ENCODE measurements around the gene SH2D2A. TPM values are rescaled to one million over a fixed set of nuclear protein-coding genes. Genes with fewer than 3 reads are reported as not detected.

Gene SH2D2A
- total and polyA plus RNA-seq, 9 of the 15 experiments (the other 6 are each of a cell fraction or from before 2014, with no cell fraction given), result 0.89 to 33.6 (median 6.9) TPM

- no peak overlapping the region for H3K4me3 ChIP-seq
- H3K4me1 ChIP-seq (replicated peaks in 1 of 2; ENCODE audit: control insufficient read depth in 2 of 2, insufficient read depth in 2 of 2, low read length in 2 of 2), result no peaks in the 10 kb centered on the region
- no peak overlapping the region for H3K9ac ChIP-seq (ENCODE audit: insufficient read depth in 1 of 2, low read depth in 2 of 2, low read length in 2 of 2)
- intact Hi-C loops (cut with micrococcal nuclease), result loop anchor here (1.0 to 5.0 kb wide), 3 partner anchors 35 to 93 kb away; partner anchors contain the start of gene NTRK1
- H3K9me3 ChIP-seq (replicated peaks; ENCODE audit: control insufficient read depth, insufficient read depth, low read depth, low read length), result no peaks in the 10 kb centered on the region
- BruUV-seq (replicated peaks), result no TSS peak
- peaks cover 95% of the 10 kb centered on the region for H3K36me3 ChIP-seq (ENCODE audit: control insufficient read depth, insufficient read depth, low read length)
- DNase-seq (ENCODE audit: extremely low read depth in 1 of 4, low spot score in 3 of 4) (peak; percentile 70 to 77 (median 74)), ATAC-seq (peak; percentile 85), FAIRE-seq (peak; percentile 78)
- no peak overlapping the region for H3K27ac ChIP-seq (ENCODE audit: extremely low read depth, low read depth, low read length)
- POLR2A ChIA-PET, result interaction anchor here (0.6 to 1.9 kb wide), 4 partner anchors 55 to 289 kb away, joined by 3 to 8 read pairs (median 3); no protein-coding TSS in a partner anchor
- H2AFZ ChIP-seq (ENCODE audit: low read depth, low read length), result no peak overlapping the region
- 22% methylated on average over 4 of the region's 4 CpGs for WGBS (ENCODE audit: insufficient coverage, low coverage, missing lambda C conversion rate)
- H4K20me1 ChIP-seq (replicated peaks; ENCODE audit: control insufficient read depth, insufficient read depth, low read length), result peaks cover 14% of the 10 kb centered on the region; the same call in 1 of the 2 replicates
- in situ Hi-C loops (cut with MboI), result no loop called here
- H3K4me2 ChIP-seq (ENCODE audit: insufficient read depth, low read length), result no peak overlapping the region
- no peaks in the 10 kb centered on the region for H3K27me3 ChIP-seq (ENCODE audit: control insufficient read depth in 2 of 2, insufficient read depth in 2 of 2, low read length in 2 of 2)
- H3K79me2 ChIP-seq (ENCODE audit: control insufficient read depth, insufficient read depth, low read length), result no peaks in the 10 kb centered on the region
- CTCF ChIA-PET (ENCODE audit: low intra/inter-chr PET ratio), result interaction anchor here (0.7 to 2.2 kb wide), 8 partner anchors 37 to 124 kb away, joined by 3 to 18 read pairs (median 4); partner anchors contain the start of genes INSRR and NTRK1
- no peaks in the 10 kb centered on the region for H3K9me1 ChIP-seq (ENCODE audit: control insufficient read depth, insufficient read depth, low read length)
- TF ChIP-seq TRIM28 (IDR thresholded peaks at IDR 0.05), result no peak
- no peak for TF ChIP-seq ETV5 (CRISPR knock-in tag; IDR thresholded peaks at IDR 0.05; ENCODE audit: low read depth)
- TF ChIP-seq CBX3 (IDR thresholded peaks at IDR 0.05; ENCODE audit: borderline replicate concordance in 1 of 2, low read length in 2 of 2), result no peak
- TF ChIP-seq EP300 (IDR thresholded peaks at IDR 0.05; ENCODE audit: low read length), result peak; percentile 29
- no peak for TF ChIP-seq ZNF277 (CRISPR knock-in tag; IDR thresholded peaks at IDR 0.05; ENCODE audit: borderline replicate concordance)
- no peak for TF ChIP-seq HBP1 (CRISPR knock-in tag; IDR thresholded peaks at IDR 0.05)
- no peak for TF ChIP-seq MAFG (tag; conservative IDR thresholded peaks at IDR 0.05)
- no peak for TF ChIP-seq ZNF398 (CRISPR knock-in tag; IDR thresholded peaks at IDR 0.05)
- TF ChIP-seq JUND (IDR thresholded peaks at IDR 0.05; ENCODE audit: borderline replicate concordance, low read depth, low read length), result 0 out of 2 replicates have a peak, but pooled peaks have one; percentile 40
- no peak for TF ChIP-seq JUND (tag; IDR thresholded peaks at IDR 0.05; ENCODE audit: borderline replicate concordance, low read depth, low read length)
- TF ChIP-seq SMAD3 (CRISPR knock-in tag; conservative IDR thresholded peaks at IDR 0.05), result no peak
- no peak for TF ChIP-seq ZNF124 (CRISPR knock-in tag; IDR thresholded peaks at IDR 0.05)
- TF ChIP-seq KDM4B (IDR thresholded peaks at IDR 0.05; ENCODE audit: borderline replicate concordance in 2 of 2, low read depth in 1 of 2), result no peak
- TF ChIP-seq ZNF511 (CRISPR knock-in tag; IDR thresholded peaks at IDR 0.05), result no peak
- 0 out of 2 replicates have a peak, but pooled peaks have one; percentile 33 for TF ChIP-seq LCOR (CRISPR knock-in tag; IDR thresholded peaks at IDR 0.05)
- TF ChIP-seq ILK (tag; IDR thresholded peaks at IDR 0.05; ENCODE audit: borderline replicate concordance, low read depth), result no peak
- 0 out of 2 replicates have a peak, but pooled peaks have one; percentile 21 for TF ChIP-seq POLR2H (tag; IDR thresholded peaks at IDR 0.05; ENCODE audit: low read depth)
These were observed 19.3 kb downstream of the SH2D2A start for GRCh38 chr1:156797212-156797871.

All from K562 (cell line).